Astrocyte (in vitro differentiated cells and primary cell): ENCODE results near the gene CELF4.

Experiments
- CTCF ChIP-seq: IDR thresholded peaks from 2 replicates; pipeline ENCODE4 v1.5.1; 2011; ENCODE audit warnings: low read depth, mild to moderate bottlenecking, inconsistent platforms, low read length, moderate library complexity; ENCODE audit not compliant: insufficient read depth
- EZH2 ChIP-seq: IDR thresholded peaks from 2 replicates; pipeline ENCODE4 v1.6.1; 2012; ENCODE audit warnings: mild to moderate bottlenecking, low read length, inconsistent platforms; ENCODE audit not compliant: insufficient read depth

GRCh38 chr18:37464257-37464656 is 101.3 kb downstream of the CELF4 start:
- TF ChIP-seq CTCF (no peak), EZH2 (no peak)
